GM19372 (cell line): ENCODE measurements around the gene KCNK13.
"Not testable (repeated sequence)": the region's sequence is repeated elsewhere in the genome, so short reads cannot be mapped to it uniquely, and the experiment has no call there.

Source experiments
- ATAC-seq: cut with Tn5 transposase; IDR thresholded peaks from one replicate; pipeline ENCODE4 v1.9.1; 2021; ENCODE audit warnings: mild to moderate bottlenecking, low read depth, moderate library complexity; ENCODE audit not compliant: unreplicated experiment

The KCNK13 gene

GRCh38 chr14:90061685-90062126 is at the start of gene KCNK13:
Gene KCNK13, plus strand, starts transcription at chr14:90061994. Its CDS starts 212 bp downstream, at chr14:90062206.
- ATAC-seq, result no peak

GRCh38 chr14:90017371-90017770 is 44.4 kb upstream of the KCNK13 start:
- ATAC-seq, result no peak

GRCh38 chr14:90019824-90020523 is 41.8 kb upstream of the KCNK13 start:
- ATAC-seq, result no peak

GRCh38 chr14:90023176-90023896 is 38.5 kb upstream of the KCNK13 start:
- ATAC-seq, result no peak

- no peak for ATAC-seq
Measured at GRCh38 chr14:90024910-90025309, 36.9 kb upstream of the KCNK13 start.

- ATAC-seq, result not testable (repeated sequence)
Measured at GRCh38 chr14:90026608-90027007, 35.2 kb upstream of the KCNK13 start.

GRCh38 chr14:90027842-90028241 is 34.0 kb upstream of the KCNK13 start:
- ATAC-seq, result no peak

GRCh38 chr14:90034156-90034555 is 27.6 kb upstream of the KCNK13 start:
- no peak for ATAC-seq

GRCh38 chr14:90034835-90035525 is 26.8 kb upstream of the KCNK13 start:
- ATAC-seq, result no peak

GRCh38 chr14:90039253-90040010 is 22.4 kb upstream of the KCNK13 start:
- no peak for ATAC-seq

- no peak for ATAC-seq
Measured at GRCh38 chr14:90040411-90040810, 21.4 kb upstream of the KCNK13 start.

GRCh38 chr14:90042496-90043252 is 19.1 kb upstream of the KCNK13 start:
- no peak for ATAC-seq

- no peak for ATAC-seq
Measured at GRCh38 chr14:90045616-90046015, 16.2 kb upstream of the KCNK13 start.

- ATAC-seq, result no peak
Measured at GRCh38 chr14:90049390-90049789, 12.4 kb upstream of the KCNK13 start.

GRCh38 chr14:90050271-90050670 is 11.5 kb upstream of the KCNK13 start:
- no peak for ATAC-seq

- no peak for ATAC-seq
Measured at GRCh38 chr14:90053044-90053443, 8.8 kb upstream of the KCNK13 start.

GRCh38 chr14:90054803-90055202 is 7.0 kb upstream of the KCNK13 start:
- ATAC-seq, result no peak

GRCh38 chr14:90056826-90057225 is 5.0 kb upstream of the KCNK13 start:
- ATAC-seq, result no peak

- no peak for ATAC-seq
Measured at GRCh38 chr14:90058876-90059458, 2.8 kb upstream of the KCNK13 start.
